ENCODE measurements around the gene COL8A2.

The COL8A2 gene

GRCh38 chr1:36091141-36091540 is 33.9 kb downstream of the COL8A2 start:
- no peak for DNase-seq (ENCODE audit: low spot score)

- no peak for DNase-seq (ENCODE audit: low spot score)
Observed at GRCh38 chr1:36089393-36090121, 35.5 kb downstream of the COL8A2 start.

- DNase-seq (ENCODE audit: low spot score): peak; percentile 97
Observed at GRCh38 chr1:36088577-36089392, 36.2 kb downstream of the COL8A2 start, which contains the start of gene ADPRS. ADPRS (plus strand) TSS chr1:36088892; CDS start chr1:36088905, 13 bp downstream.

GRCh38 chr1:36088265-36088576 is 36.8 kb downstream of the COL8A2 start:
- no peak for DNase-seq (ENCODE audit: low spot score)

GRCh38 chr1:36087233-36088123 is 37.5 kb downstream of the COL8A2 start:
- DNase-seq (ENCODE audit: low spot score): no peak

- DNase-seq (ENCODE audit: low spot score): no peak
Observed at GRCh38 chr1:36086529-36087232, 38.3 kb downstream of the COL8A2 start.

GRCh38 chr1:36085686-36086526 is 39.1 kb downstream of the COL8A2 start:
- no peak for DNase-seq (ENCODE audit: low spot score)

- no peak for DNase-seq (ENCODE audit: low spot score)
Observed at GRCh38 chr1:36085126-36085525, 39.9 kb downstream of the COL8A2 start.

- DNase-seq (ENCODE audit: low spot score): no peak
Observed at GRCh38 chr1:36084497-36085115, 40.4 kb downstream of the COL8A2 start.

- peak; percentile 93 for DNase-seq (ENCODE audit: low spot score)
Observed at GRCh38 chr1:36083635-36084496, 41.2 kb downstream of the COL8A2 start, which contains the start of gene TEKT2. TEKT2 (plus strand) TSS chr1:36084094; CDS start chr1:36084922, 828 bp downstream.

GRCh38 chr1:36083219-36083618 is 41.8 kb downstream of the COL8A2 start:
- no peak for DNase-seq (ENCODE audit: low spot score)

- no peak for DNase-seq (ENCODE audit: low spot score)
Observed at GRCh38 chr1:36081926-36082485, 43.0 kb downstream of the COL8A2 start.

- DNase-seq (ENCODE audit: low spot score): no peak
Observed at GRCh38 chr1:36080801-36081200, 44.2 kb downstream of the COL8A2 start.

GRCh38 chr1:36080236-36080635 is 44.8 kb downstream of the COL8A2 start:
- DNase-seq (ENCODE audit: low spot score): no peak

GRCh38 chr1:36076979-36077573 is 47.9 kb downstream of the COL8A2 start:
- DNase-seq (ENCODE audit: low spot score): no peak

- no peak for DNase-seq (ENCODE audit: low spot score)
Observed at GRCh38 chr1:36070349-36070748, 54.7 kb downstream of the COL8A2 start.

GRCh38 chr1:36068866-36069265 is 56.2 kb downstream of the COL8A2 start:
- DNase-seq (ENCODE audit: low spot score): no peak

GRCh38 chr1:36067871-36068270 is 57.2 kb downstream of the COL8A2 start:
- no peak for DNase-seq (ENCODE audit: low spot score)

GRCh38 chr1:36062315-36062714 is 62.7 kb downstream of the COL8A2 start:
- DNase-seq (ENCODE audit: low spot score): no peak
